Mesenchymal stem cell (in vitro differentiated cells and primary cell): Measurements from ENCODE around the gene HOXC9.

Experiments used
- DNase-seq: peaks from one replicate; pipeline ENCODE4 v3.0.0-alpha.2; 2013
- H2AFZ ChIP-seq: one replicate; pipeline ENCODE4 v1.6.1; 2013; ENCODE audit warnings: low read depth, mild to moderate bottlenecking, control low read depth, inconsistent platforms, low read length, moderate library complexity
- H2AK5ac ChIP-seq: 2 replicates; pipeline ENCODE4 v1.6.1; 2013; ENCODE audit warnings: low read length, moderate library complexity, mild to moderate bottlenecking, inconsistent platforms; ENCODE audit not compliant: severe bottlenecking
- H2BK120ac ChIP-seq: one replicate; pipeline ENCODE4 v1.6.1; 2013; ENCODE audit warnings: low read depth, mild to moderate bottlenecking, inconsistent platforms, low read length, moderate library complexity
- H2BK12ac ChIP-seq, 2 experiments: one replicate each; pipeline ENCODE4 v1.6.1; 2013; ENCODE audit warnings: inconsistent platforms in 2 of 2, low read length in 2 of 2, mild to moderate bottlenecking in 2 of 2, moderate library complexity in 2 of 2, control low read depth in 1 of 2
- H2BK15ac ChIP-seq: one replicate; pipeline ENCODE4 v1.6.1; 2013; ENCODE audit warnings: mild to moderate bottlenecking, low read depth, inconsistent platforms; ENCODE audit not compliant: poor library complexity, severe bottlenecking
- H2BK5ac ChIP-seq: 2 replicates; pipeline ENCODE4 v1.6.1; 2013; ENCODE audit warnings: low read depth, mild to moderate bottlenecking, low read length, control low read depth, inconsistent platforms; ENCODE audit not compliant: poor library complexity, severe bottlenecking
- H3K14ac ChIP-seq, 2 experiments: one replicate each; pipeline ENCODE4 v1.6.1; 2013; ENCODE audit warnings: inconsistent platforms in 2 of 2, low read length in 2 of 2, control low read depth in 1 of 2, mild to moderate bottlenecking in 1 of 2, moderate library complexity in 1 of 2
- H3K18ac ChIP-seq, 2 experiments: one replicate each; pipeline ENCODE4 v1.6.1; 2013; ENCODE audit warnings: inconsistent platforms in 2 of 2, low read length in 2 of 2, control low read depth in 1 of 2, low read depth in 1 of 2, mild to moderate bottlenecking in 1 of 2
- H3K23ac ChIP-seq, 2 experiments: one replicate each; pipeline ENCODE4 v1.6.1; 2013; ENCODE audit warnings: inconsistent platforms in 2 of 2, low read length in 2 of 2, mild to moderate bottlenecking in 2 of 2, moderate library complexity in 2 of 2, control low read depth in 1 of 2
- H3K27ac ChIP-seq: 2 replicates; pipeline ENCODE4 v1.5.1; 2013; ENCODE audit warnings: mild to moderate bottlenecking, moderate library complexity, low read length, control low read depth, inconsistent platforms; ENCODE audit not compliant: poor library complexity, severe bottlenecking
- H3K27me3 ChIP-seq, 2 experiments: 2 replicates each; pipeline versions ENCODE4 v1.6.1 to v1.7.0; 2013; ENCODE audit warnings: low read length in 2 of 2, mild to moderate bottlenecking in 2 of 2, moderate library complexity in 2 of 2, control low read depth in 1 of 2, inconsistent platforms in 1 of 2; ENCODE audit not compliant: control insufficient read depth in 1 of 2, insufficient read depth in 1 of 2
- H3K36me3 ChIP-seq, 2 experiments: 2 replicates each; pipeline versions ENCODE4 v1.6.1 to v1.7.0; 2013; ENCODE audit warnings: low read length in 2 of 2, control low read depth in 1 of 2, inconsistent platforms in 1 of 2, low read depth in 1 of 2, mild to moderate bottlenecking in 1 of 2; ENCODE audit not compliant: insufficient read depth in 2 of 2, control insufficient read depth in 1 of 2
- H3K4ac ChIP-seq, 2 experiments: one replicate each; pipeline ENCODE4 v1.6.1; 2013; ENCODE audit warnings: inconsistent platforms in 2 of 2, low read length in 2 of 2, mild to moderate bottlenecking in 2 of 2, moderate library complexity in 2 of 2, control low read depth in 1 of 2, low read depth in 1 of 2
- H3K4me1 ChIP-seq: 2 replicates; pipeline ENCODE4 v1.6.1; 2013; ENCODE audit warnings: low read depth, low read length, control low read depth; ENCODE audit not compliant: control insufficient read depth, insufficient read depth
- H3K4me2 ChIP-seq: 2 replicates; pipeline ENCODE4 v1.6.1; 2013; ENCODE audit warnings: low read length, mild to moderate bottlenecking, inconsistent platforms; ENCODE audit not compliant: poor library complexity, severe bottlenecking
- H3K4me3 ChIP-seq, 2 experiments: 2 replicates each; pipeline versions ENCODE4 v1.5.1 to v1.7.0; 2013; ENCODE audit warnings: low read length in 2 of 2, mild to moderate bottlenecking in 2 of 2, control low read depth in 1 of 2, low read depth in 1 of 2; ENCODE audit not compliant: insufficient read depth in 1 of 2
- H3K79me1 ChIP-seq: replicated peaks from 2 replicates; pipeline ENCODE4 v1.6.1; 2013; ENCODE audit warnings: mild to moderate bottlenecking, control low read depth, low read length, inconsistent platforms; ENCODE audit not compliant: poor library complexity, severe bottlenecking
- H3K9ac ChIP-seq: 2 replicates; pipeline ENCODE4 v1.7.0; 2013; ENCODE audit warnings: mild to moderate bottlenecking, low read length, moderate library complexity
- H3K9me3 ChIP-seq: 2 replicates; pipeline ENCODE4 v1.7.0; 2013; ENCODE audit warnings: mild to moderate bottlenecking, low read length; ENCODE audit not compliant: control insufficient read depth
- H4K8ac ChIP-seq: one replicate; pipeline ENCODE4 v1.6.1; 2013; ENCODE audit warnings: inconsistent platforms, mild to moderate bottlenecking, low read length, moderate library complexity
- H4K91ac ChIP-seq: one replicate; pipeline ENCODE4 v1.6.1; 2013; ENCODE audit warnings: mild to moderate bottlenecking, low read length, inconsistent platforms
- WGBS: methylation state at CpG from one replicate; pipeline ENCODE4 v1.1.7; 2013; ENCODE audit warnings: mixed read lengths; 5-methylcytosine and 5-hydroxymethylcytosine counted together

The HOXC9 gene

DNA sequence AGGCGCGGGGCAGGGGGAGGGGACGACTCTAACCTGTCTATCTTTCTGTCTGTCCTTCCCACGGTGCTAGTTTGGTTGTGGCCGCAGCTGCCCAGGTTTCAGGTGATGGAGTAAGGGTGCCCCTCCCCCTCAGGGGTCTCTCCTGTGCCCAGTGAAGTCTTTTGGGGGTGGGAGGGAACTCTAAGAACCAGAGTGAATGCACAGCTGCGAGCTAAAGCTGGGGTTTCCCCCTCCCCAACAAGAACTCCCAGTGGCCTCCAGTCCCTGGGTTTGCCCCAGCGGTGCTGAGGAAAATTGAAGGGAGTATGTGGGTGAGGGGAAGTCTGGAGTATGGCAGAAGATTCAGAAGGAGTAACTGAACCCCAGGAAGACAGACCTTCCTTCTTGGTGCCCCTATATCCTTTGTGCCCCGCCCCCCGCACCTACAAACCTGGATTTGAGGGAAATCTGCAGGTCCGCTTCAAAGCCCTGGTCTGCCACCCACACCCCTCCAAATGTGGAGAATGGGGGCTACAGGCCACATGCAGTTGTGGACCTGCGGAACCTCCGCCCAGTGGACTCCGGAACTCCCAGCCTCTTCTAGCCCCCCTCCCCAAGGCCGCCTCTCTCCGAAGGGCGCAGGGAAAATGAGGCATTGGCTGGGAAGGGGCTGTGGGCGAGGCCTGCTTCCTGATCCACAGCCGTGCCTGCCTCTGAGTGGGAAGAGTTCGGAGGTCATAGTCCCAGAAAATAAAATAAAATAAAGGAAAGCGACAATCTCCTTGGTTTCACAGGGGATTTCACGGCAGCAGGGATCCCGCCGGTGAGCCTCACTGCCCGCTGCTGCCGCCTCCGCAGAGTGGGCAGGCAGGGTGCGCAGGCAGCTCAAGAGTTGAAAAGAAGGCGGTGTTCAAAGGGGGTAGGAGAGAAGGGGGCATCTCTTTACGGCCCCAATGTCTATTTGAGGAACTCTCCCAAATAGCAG is 3.4 kb upstream of the HOXC9 start:
- Histone ChIP-seq H3K4me2 (peak overlapping the region; percentile 64), H3K4ac (peak overlapping the region in 1 of 2 experiments; percentile 30), H3K4me3 (peak overlapping the region; percentile 63 to 87), H2BK120ac (no peak overlapping the region), H3K14ac (no peak overlapping the region), H3K79me1 (no peaks in the 10 kb centered on the region), H2BK12ac (peak overlapping the region in 1 of 2 experiments; percentile 15), H2AFZ (no peak overlapping the region), H3K27ac (peak overlapping the region; percentile 83), H3K4me1 (peaks cover 24% of the 10 kb centered on the region), H4K91ac (no peak overlapping the region), H3K27me3 (peaks cover 0 to 4% of the 10 kb centered on the region in 2 experiments), H2BK15ac (peak overlapping the region; percentile 29), H3K9me3 (no peaks in the 10 kb centered on the region), H3K18ac (peak overlapping the region in 1 of 2 experiments; percentile 14), H3K9ac (peak overlapping the region; percentile 98), H2BK5ac (peak overlapping the region; percentile 73), H4K8ac (peak overlapping the region; percentile 66), H3K36me3 (no peaks in the 10 kb centered on the region), H2AK5ac (peak overlapping the region; percentile 71), H3K23ac (no peak overlapping the region)
- WGBS, result 49% methylated on average over 24 of the region's 29 CpGs
- DNase-seq, result no peak

DNA sequence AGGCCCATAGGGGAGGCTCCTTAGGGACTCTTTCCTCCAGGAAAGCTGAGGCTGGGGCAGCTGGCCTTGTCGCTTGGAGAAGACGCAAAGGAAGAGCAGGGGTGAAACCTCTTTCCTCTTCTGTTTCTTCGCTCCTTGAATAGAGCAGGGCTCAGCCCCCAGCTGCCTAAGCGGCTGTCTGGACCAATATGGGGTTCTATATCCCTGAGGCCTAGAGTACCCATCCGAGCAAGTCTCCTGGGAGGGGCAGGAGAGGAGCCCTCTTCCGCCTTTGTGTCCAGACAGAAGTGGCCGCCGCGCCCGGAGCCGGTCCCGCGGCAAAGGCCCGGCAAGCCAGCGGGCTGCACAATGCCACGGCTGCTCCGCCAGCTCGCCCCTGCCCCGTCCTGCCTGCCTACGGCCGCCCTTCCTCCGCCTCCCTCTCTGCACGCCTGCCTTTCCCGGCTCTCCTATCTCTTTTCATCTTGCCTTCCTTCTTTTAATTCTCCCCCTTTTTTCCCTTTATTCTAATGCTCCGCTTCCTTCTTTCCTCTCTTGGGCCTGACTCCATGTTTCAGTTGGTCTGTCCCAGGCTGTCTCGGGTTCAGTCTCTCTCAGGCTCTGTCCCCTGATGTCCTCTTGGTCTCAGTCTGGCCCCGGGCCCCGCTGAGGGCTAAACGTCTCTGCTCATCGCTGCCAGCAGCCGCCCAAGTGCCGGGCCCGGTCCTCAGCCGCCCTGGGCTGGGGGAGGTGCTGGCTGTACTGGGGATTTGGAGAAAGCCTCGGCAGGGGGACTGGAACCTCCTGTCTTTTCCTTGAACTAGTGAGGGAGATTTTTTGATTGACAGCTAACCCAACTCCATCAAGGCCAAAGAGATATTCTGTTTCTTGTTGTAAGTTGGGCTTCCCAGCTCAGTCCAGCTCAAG is 2.5 kb upstream of the HOXC9 start:
- Histone ChIP-seq H3K4ac (peak overlapping the region; percentile 30 to 42), H3K4me1 (peaks cover 18% of the 10 kb centered on the region), H3K14ac (no peak overlapping the region), H4K8ac (peak overlapping the region; percentile 78), H3K18ac (peak overlapping the region; percentile 68 to 83), H3K36me3 (no peaks in the 10 kb centered on the region), H3K27ac (peak overlapping the region; percentile 83), H3K9me3 (no peaks in the 10 kb centered on the region), H2AFZ (no peak overlapping the region), H3K23ac (no peak overlapping the region), H2AK5ac (peak overlapping the region; percentile 82), H3K27me3 (no peaks in the 10 kb centered on the region), H3K4me3 (peak overlapping the region; percentile 63 to 87), H3K4me2 (peak overlapping the region; percentile 64), H3K9ac (peak overlapping the region; percentile 98), H2BK120ac (no peak overlapping the region), H2BK15ac (peak overlapping the region; percentile 29), H4K91ac (no peak overlapping the region), H2BK5ac (peak overlapping the region; percentile 75), H2BK12ac (no peak overlapping the region), H3K79me1 (no peaks in the 10 kb centered on the region)
- WGBS, result 14% methylated on average over 34 of the region's 35 CpGs
- DNase-seq, result no peak

DNA sequence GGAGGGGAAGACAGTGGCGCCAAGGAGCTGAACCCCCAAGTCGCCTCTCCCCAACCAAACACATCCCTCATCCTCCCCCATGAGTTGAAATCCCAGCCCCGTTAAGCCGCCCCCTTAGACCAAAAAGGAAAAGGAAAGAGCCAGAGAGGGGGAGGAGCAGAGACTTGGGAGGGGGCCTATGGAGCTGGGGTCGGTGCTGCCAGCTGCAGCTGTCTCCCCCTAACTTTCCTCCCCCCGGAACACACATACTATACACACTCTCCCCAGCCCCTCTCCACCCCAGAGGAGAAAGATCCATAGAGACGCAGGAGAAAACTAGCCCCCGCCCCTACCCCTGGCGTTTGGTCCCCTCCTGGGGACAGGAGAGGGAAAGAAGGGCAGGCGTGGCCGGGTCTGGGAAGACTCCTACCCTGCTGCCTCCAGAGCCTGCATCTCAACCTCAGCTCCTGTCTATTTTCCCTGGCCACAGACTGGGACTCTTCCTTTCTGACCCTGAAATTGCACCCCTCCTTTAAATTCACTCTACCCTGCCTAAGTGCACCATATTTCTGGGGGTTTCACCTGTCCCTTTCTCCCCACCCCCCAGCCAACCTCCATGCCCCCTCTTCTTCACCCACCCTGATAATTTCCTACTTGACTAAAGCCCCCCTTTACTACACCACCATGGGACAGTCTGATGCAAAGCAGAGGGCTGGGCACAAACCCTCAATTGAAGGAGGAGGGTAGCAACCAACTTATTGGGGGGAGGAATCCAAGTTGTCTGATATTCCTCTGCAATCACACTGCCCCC is 1.7 kb upstream of the HOXC9 start:
- Histone ChIP-seq H2BK12ac (no peak overlapping the region), H3K23ac (no peak overlapping the region), H3K4me1 (peaks cover 16% of the 10 kb centered on the region), H4K91ac (no peak overlapping the region), H3K36me3 (peaks cover 0 to 3% of the 10 kb centered on the region in 2 experiments), H3K4me3 (peak overlapping the region in 1 of 2 experiments; percentile 87), H2BK5ac (peak overlapping the region; percentile 75), H2BK120ac (no peak overlapping the region), H2AFZ (no peak overlapping the region), H3K9me3 (no peaks in the 10 kb centered on the region), H4K8ac (no peak overlapping the region), H3K27ac (peak overlapping the region; percentile 75), H3K4ac (no peak overlapping the region), H3K14ac (no peak overlapping the region), H2BK15ac (peak overlapping the region; percentile 63), H3K9ac (peak overlapping the region; percentile 98), H3K18ac (no peak overlapping the region), H3K27me3 (no peaks in the 10 kb centered on the region), H3K4me2 (peak overlapping the region; percentile 64), H2AK5ac (peak overlapping the region; percentile 82), H3K79me1 (no peaks in the 10 kb centered on the region)
- WGBS, result 43% methylated on average over 7 of the region's 11 CpGs
- DNase-seq, result no peak
